Effector memory CD4-positive, alpha-beta T cell (primary cell): ENCODE measurements around the gene ARHGAP21.
"Not testable (repeated sequence)": the region's sequence is repeated elsewhere in the genome, so short reads cannot be mapped to it uniquely, and the experiment has no call there.

Experiments
- DNase-seq, 3 donors: peaks; one replicate each; pipeline ENCODE4 v3.0.0-alpha.2; 2020
- H3K27ac ChIP-seq: 2 replicates; pipeline ENCODE4 v1.7.0; 2013; ENCODE audit warnings: mild to moderate bottlenecking, low read length, moderate library complexity; ENCODE audit not compliant: insufficient read depth, poor library complexity, severe bottlenecking
- H3K27me3 ChIP-seq: replicated peaks from 2 replicates; pipeline ENCODE4 v1.7.0; 2013; ENCODE audit warnings: mild to moderate bottlenecking, low read length; ENCODE audit not compliant: insufficient read depth, control insufficient read depth, poor library complexity, severe bottlenecking
- H3K36me3 ChIP-seq: 2 replicates; pipeline ENCODE4 v1.7.0; 2013; ENCODE audit warnings: mild to moderate bottlenecking, low read length, moderate library complexity; ENCODE audit not compliant: control insufficient read depth, insufficient read depth
- H3K4me1 ChIP-seq: 2 replicates; pipeline ENCODE4 v1.7.0; 2013; ENCODE audit warnings: low read length, mild to moderate bottlenecking; ENCODE audit not compliant: control insufficient read depth, insufficient read depth, poor library complexity, severe bottlenecking
- H3K4me3 ChIP-seq: 2 replicates; pipeline ENCODE4 v1.7.0; 2013; ENCODE audit warnings: low read length, low read depth, mild to moderate bottlenecking; ENCODE audit not compliant: insufficient read depth, poor library complexity, severe bottlenecking
- H3K9me3 ChIP-seq: 2 replicates; pipeline ENCODE4 v1.7.0; 2013; ENCODE audit warnings: mild to moderate bottlenecking, low read length, moderate library complexity; ENCODE audit not compliant: control insufficient read depth
- total RNA-seq, 3 donors: gene quantifications; one replicate each; lab custom pipeline; 2026; lab: John Stamatoyannopoulos, UW

The ARHGAP21 gene
- 34.6 to 47.6 (median 41.7) reads per million in 3 donors for total RNA-seq

DNA sequence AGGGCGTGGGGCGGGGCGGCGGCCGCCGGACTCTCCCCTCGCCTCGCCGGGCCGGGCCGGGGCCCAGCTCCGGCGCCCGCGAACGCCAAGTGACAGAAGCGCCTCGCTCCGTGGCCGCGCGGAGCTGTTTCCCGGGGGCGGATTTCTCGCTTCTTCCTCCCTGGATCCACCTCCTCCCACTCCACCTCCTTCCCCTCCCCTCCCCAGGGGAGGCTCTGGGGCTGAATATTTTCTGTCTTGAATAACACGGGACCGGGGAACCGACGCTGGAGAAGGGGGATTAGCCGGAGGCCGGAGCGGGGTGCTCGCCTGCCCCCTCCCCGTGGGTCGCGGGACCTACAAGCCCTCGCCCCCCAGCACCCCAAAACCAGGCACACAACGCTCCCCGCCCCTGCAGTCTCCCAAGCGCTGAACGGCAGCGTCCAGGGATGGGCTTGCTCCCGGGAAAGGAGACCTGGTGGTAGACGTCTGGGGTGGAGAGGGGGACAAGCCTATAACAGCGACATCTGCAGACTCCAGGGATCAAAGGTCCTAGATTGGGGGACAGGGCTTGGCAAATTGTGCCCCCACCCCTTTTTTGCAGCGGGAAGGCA, at the start of gene ARHGAP21:
ARHGAP21 (minus strand) TSS at position 100 of the 593 bp plus-strand sequence. CDS start 1,988 bp downstream, outside the sequence.
- H3K4me1 ChIP-seq: peaks cover 2% of the 10 kb centered on the region
- H3K36me3 ChIP-seq: no peaks in the 10 kb centered on the region
- DNase-seq: peak in 2 of 3 donors; percentile 23 to 27
- H3K4me3 ChIP-seq: peak within 1 kb of the TSS; percentile 82
- no peaks in the 10 kb centered on the region for H3K9me3 ChIP-seq
- peak within 1 kb of the TSS; percentile 74 for H3K27ac ChIP-seq
- H3K27me3 ChIP-seq: no peaks in the 10 kb centered on the region

- Histone ChIP-seq H3K27me3 (no peaks in the 10 kb centered on the region), H3K36me3 (no peaks in the 10 kb centered on the region), H3K9me3 (no peaks in the 10 kb centered on the region), H3K27ac (no peak overlapping the region), H3K4me1 (no peaks in the 10 kb centered on the region), H3K4me3 (no peak overlapping the region)
- no peak for DNase-seq
Observed at GRCh38 chr10:24771943-24772694, 48.4 kb upstream of the ARHGAP21 start.

- DNase-seq, H3K9me3 ChIP-seq, H3K27me3 ChIP-seq, H3K27ac ChIP-seq, H3K36me3 ChIP-seq, H3K4me1 ChIP-seq, H3K4me3 ChIP-seq: not testable (repeated sequence)
Observed at GRCh38 chr10:24764991-24765390, 41.3 kb upstream of the ARHGAP21 start.

GRCh38 chr10:24762966-24763623, 39.4 kb upstream of the ARHGAP21 start:
- Histone ChIP-seq H3K36me3 (no peaks in the 10 kb centered on the region), H3K4me1 (peaks cover 3% of the 10 kb centered on the region), H3K9me3 (no peaks in the 10 kb centered on the region), H3K27ac (no peak overlapping the region), H3K27me3 (no peaks in the 10 kb centered on the region), H3K4me3 (no peak overlapping the region)
- no peak for DNase-seq

- DNase-seq: no peak
- Histone ChIP-seq H3K36me3 (no peaks in the 10 kb centered on the region), H3K4me3 (no peak overlapping the region), H3K27ac (no peak overlapping the region), H3K27me3 (no peaks in the 10 kb centered on the region), H3K9me3 (no peaks in the 10 kb centered on the region), H3K4me1 (peaks cover 3% of the 10 kb centered on the region)
Observed at GRCh38 chr10:24762161-24762924, 38.7 kb upstream of the ARHGAP21 start.

- Histone ChIP-seq H3K27me3 (no peaks in the 10 kb centered on the region), H3K9me3 (no peaks in the 10 kb centered on the region), H3K36me3 (no peaks in the 10 kb centered on the region), H3K4me3 (no peak overlapping the region), H3K4me1 (peaks cover 3% of the 10 kb centered on the region), H3K27ac (no peak overlapping the region)
- DNase-seq: no peak
Observed at GRCh38 chr10:24759672-24760071, 36.0 kb upstream of the ARHGAP21 start.

- not testable (repeated sequence) for DNase-seq, H3K27me3 ChIP-seq, H3K36me3 ChIP-seq, H3K9me3 ChIP-seq, H3K27ac ChIP-seq, H3K4me3 ChIP-seq, H3K4me1 ChIP-seq
Observed at GRCh38 chr10:24758254-24758653, 34.6 kb upstream of the ARHGAP21 start.

- no peak for DNase-seq
- no peaks in the 10 kb centered on the region for H3K36me3 ChIP-seq
Observed at GRCh38 chr10:24756283-24756682, 32.6 kb upstream of the ARHGAP21 start.

DNA sequence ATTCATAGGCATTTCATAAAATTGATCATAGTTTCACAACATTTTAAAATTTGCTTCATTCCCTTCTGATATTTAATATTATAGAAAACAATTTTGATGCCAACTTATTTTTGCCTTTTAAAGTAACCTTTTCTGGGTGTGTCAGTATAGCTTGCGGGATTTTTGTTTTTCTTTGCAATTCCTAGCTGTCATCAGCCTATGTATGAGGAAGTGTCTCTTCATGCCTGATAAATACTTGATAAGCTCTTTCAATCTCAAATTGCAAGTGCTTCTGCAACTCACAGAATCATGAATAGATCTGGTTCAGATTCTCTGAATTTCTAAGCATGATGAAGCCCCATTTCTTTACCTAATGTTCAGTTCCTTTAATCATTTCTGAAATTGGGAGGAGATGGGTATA, 28.0 kb upstream of the ARHGAP21 start:
- no peak for DNase-seq
- H3K27me3 ChIP-seq: no peaks in the 10 kb centered on the region
- H3K36me3 ChIP-seq: no peaks in the 10 kb centered on the region
- no peak overlapping the region for H3K4me3 ChIP-seq
- no peaks in the 10 kb centered on the region for H3K9me3 ChIP-seq
- H3K4me1 ChIP-seq: no peaks in the 10 kb centered on the region
- no peak overlapping the region for H3K27ac ChIP-seq

More at GRCh38 chr10:24756283-24756682, 32.6 kb upstream of the ARHGAP21 start:
- no peaks in the 10 kb centered on the region for H3K4me1 ChIP-seq
- no peak overlapping the region for H3K27ac ChIP-seq
- no peak overlapping the region for H3K4me3 ChIP-seq
- no peaks in the 10 kb centered on the region for H3K9me3 ChIP-seq
- no peaks in the 10 kb centered on the region for H3K27me3 ChIP-seq
